Loucy (cell line): ENCODE measurements around the gene C10orf143.

Source experiments
- EZH2phosphoT487 ChIP-seq: fragments of 200-600 bp; IDR thresholded peaks from 2 replicates; pipeline ENCODE4 v1.6.1; 2018; ENCODE audit warnings: antibody characterized with exemption, mild to moderate bottlenecking, moderate library complexity, borderline replicate concordance
- TF ChIP-seq, protein P1 (sequence below): fragments of 200-600 bp; sonication (generic); conservative IDR thresholded peaks from 2 replicates; pipeline ENCODE4 v1.5.1; 2014; ENCODE audit warnings: mild to moderate bottlenecking, antibody characterized with exemption, low read length

DNA sequence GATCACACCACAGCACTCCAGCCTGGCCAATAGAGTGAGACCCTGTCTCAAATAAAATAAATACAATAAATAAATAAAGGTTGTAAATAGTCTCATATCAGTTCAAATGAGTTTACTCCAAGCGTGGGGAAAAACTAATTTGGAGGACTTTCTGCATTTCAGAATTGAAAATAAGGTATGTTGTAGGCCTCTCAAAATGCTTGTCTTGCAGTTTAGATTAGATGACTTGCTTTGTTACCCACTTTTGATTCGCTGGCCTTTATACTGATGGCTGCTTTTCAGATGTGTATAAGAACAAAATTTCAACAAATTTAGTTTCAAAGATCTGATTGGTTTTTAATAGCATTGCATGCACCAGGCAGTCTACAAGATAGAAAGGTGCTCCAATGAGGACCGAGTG, 2.2 kb upstream of the C10orf143 start:
- TF ChIP-seq, protein P1, sequence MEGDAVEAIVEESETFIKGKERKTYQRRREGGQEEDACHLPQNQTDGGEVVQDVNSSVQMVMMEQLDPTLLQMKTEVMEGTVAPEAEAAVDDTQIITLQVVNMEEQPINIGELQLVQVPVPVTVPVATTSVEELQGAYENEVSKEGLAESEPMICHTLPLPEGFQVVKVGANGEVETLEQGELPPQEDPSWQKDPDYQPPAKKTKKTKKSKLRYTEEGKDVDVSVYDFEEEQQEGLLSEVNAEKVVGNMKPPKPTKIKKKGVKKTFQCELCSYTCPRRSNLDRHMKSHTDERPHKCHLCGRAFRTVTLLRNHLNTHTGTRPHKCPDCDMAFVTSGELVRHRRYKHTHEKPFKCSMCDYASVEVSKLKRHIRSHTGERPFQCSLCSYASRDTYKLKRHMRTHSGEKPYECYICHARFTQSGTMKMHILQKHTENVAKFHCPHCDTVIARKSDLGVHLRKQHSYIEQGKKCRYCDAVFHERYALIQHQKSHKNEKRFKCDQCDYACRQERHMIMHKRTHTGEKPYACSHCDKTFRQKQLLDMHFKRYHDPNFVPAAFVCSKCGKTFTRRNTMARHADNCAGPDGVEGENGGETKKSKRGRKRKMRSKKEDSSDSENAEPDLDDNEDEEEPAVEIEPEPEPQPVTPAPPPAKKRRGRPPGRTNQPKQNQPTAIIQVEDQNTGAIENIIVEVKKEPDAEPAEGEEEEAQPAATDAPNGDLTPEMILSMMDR = no peak
- no peak for TF ChIP-seq EZH2phosphoT487
